TTC549 (cell line): ENCODE measurements around the gene CMTR1.
"Not testable (repeated sequence)": the region's sequence is repeated elsewhere in the genome, so short reads cannot be mapped to it uniquely, and the experiment has no call there.

Experiments used
- FAIRE-seq: peaks from 2 replicates; lab custom pipeline; 2012; peaks lifted over from hg19 to GRCh38; lab: Jason Lieb, UNC

CMTR1 gene

GRCh38 chr6:37432916-37433656 is at the start of gene CMTR1:
Gene CMTR1 (plus strand): TSS chr6:37433221. CDS start chr6:37435630, 2,409 bp downstream.
- FAIRE-seq: no peak

- FAIRE-seq: no peak
Observed at GRCh38 chr6:37388578-37388977, 44.4 kb upstream of the CMTR1 start.

GRCh38 chr6:37389857-37390256 is 43.2 kb upstream of the CMTR1 start:
- FAIRE-seq: no peak

- no peak for FAIRE-seq
Observed at GRCh38 chr6:37391120-37391519, 41.9 kb upstream of the CMTR1 start.

- FAIRE-seq: no peak
Observed at GRCh38 chr6:37392821-37393220, 40.2 kb upstream of the CMTR1 start.

GRCh38 chr6:37393381-37393929 is 39.6 kb upstream of the CMTR1 start:
- FAIRE-seq: no peak

GRCh38 chr6:37396571-37397180 is 36.3 kb upstream of the CMTR1 start:
- no peak for FAIRE-seq

GRCh38 chr6:37399131-37399530 is 33.9 kb upstream of the CMTR1 start:
- no peak for FAIRE-seq

- FAIRE-seq: no peak
Observed at GRCh38 chr6:37399795-37400490, 33.1 kb upstream of the CMTR1 start.

GRCh38 chr6:37401658-37402057 is 31.4 kb upstream of the CMTR1 start:
- FAIRE-seq: not testable (repeated sequence)

GRCh38 chr6:37406726-37407341 is 26.2 kb upstream of the CMTR1 start:
- no peak for FAIRE-seq

- no peak for FAIRE-seq
Observed at GRCh38 chr6:37407948-37408347, 25.1 kb upstream of the CMTR1 start.

GRCh38 chr6:37409501-37409900 is 23.5 kb upstream of the CMTR1 start:
- no peak for FAIRE-seq

GRCh38 chr6:37417393-37417792 is 15.6 kb upstream of the CMTR1 start:
- FAIRE-seq: no peak

GRCh38 chr6:37418722-37419121 is 14.3 kb upstream of the CMTR1 start:
- FAIRE-seq: no peak

GRCh38 chr6:37426058-37426944 is 6.7 kb upstream of the CMTR1 start:
- FAIRE-seq: no peak

GRCh38 chr6:37426945-37427510 is 6.0 kb upstream of the CMTR1 start:
- no peak for FAIRE-seq

GRCh38 chr6:37429352-37429750 is 3.7 kb upstream of the CMTR1 start:
- FAIRE-seq: no peak

GRCh38 chr6:37432590-37432915 is 468 bp upstream of the CMTR1 start:
- no peak for FAIRE-seq

GRCh38 chr6:37433657-37434271 is 743 bp downstream of the CMTR1 start:
- no peak for FAIRE-seq

GRCh38 chr6:37435373-37435772 is 2.4 kb downstream of the CMTR1 start:
- FAIRE-seq: no peak
